Spleen (tissue), 7 donors: Measurements from ENCODE around the gene S100A16.

Experiments
- CTCF ChIP-seq, 11 experiments: fragments of 200-600 bp in 7 of 11; fragments of 450-650 bp in 4 of 11; sonication (generic) in 4 of 11; IDR thresholded peaks in 8 of 11; conservative IDR thresholded peaks in 3 of 11; 1 replicate in 7 of 11; 2 replicates in 4 of 11; pipeline versions ENCODE4 v1.4.0 to v1.8.0; 2016 to 2021; ENCODE audit warnings: antibody characterized with exemption in 11 of 11, inconsistent platforms in 4 of 11, mild to moderate bottlenecking in 1 of 11
- POLR2A ChIP-seq, 3 donors: fragments of 450-650 bp; IDR thresholded peaks; one replicate each; pipeline ENCODE4 v1.5.1; 2017; ENCODE audit warnings: antibody characterized with exemption in 3 of 3, mild to moderate bottlenecking in 1 of 3
- POLR2AphosphoS5 ChIP-seq, 3 donors: sonication (generic); formaldehyde crosslinking; IDR thresholded peaks; one replicate each; pipeline ENCODE4 v1.5.1; 2017; ENCODE audit warnings: antibody characterized with exemption in 3 of 3
- donor health status: DM: no; HTN: no; CAD: no; lungs with moderate emphysema.
- donor health status: DM: no; HTN: no; CAD: no.
- donor health status: DM: no; HTN: no; CAD: no.

GRCh38 chr1:153612111-153612754 lies 704 bp downstream of the S100A16 start:
- no peak for TF ChIP-seq CTCF (IDR thresholded peaks at IDR 0.05 in 8 of 11, conservative IDR thresholded peaks at IDR 0.05 in 3 of 11)
- no peak for TF ChIP-seq POLR2A (IDR thresholded peaks at IDR 0.05)
- no peak for TF ChIP-seq POLR2AphosphoS5 (IDR thresholded peaks at IDR 0.05)
